Spinal cord (tissue), 10 donors: ENCODE measurements around the gene KCND3. TPM values are rescaled to one million over a fixed set of nuclear protein-coding genes. Genes with fewer than 3 reads are reported as not detected.
"Not testable (repeated sequence)": the region's sequence is repeated elsewhere in the genome, so short reads cannot be mapped to it uniquely, and the experiment has no call there.

Experiments
- DNase-seq, 6 donors: peaks; one replicate each; pipeline versions ENCODE4 v3.0.0 to v3.0.0-alpha.2; 2013 to 2015; ENCODE audit warnings: low spot score in 6 of 6, low read depth in 4 of 6
- H3K27ac ChIP-seq: one replicate; pipeline ENCODE4 v1.5.1; 2013; ENCODE audit warnings: low read depth, low read length, control low read depth
- H3K27me3 ChIP-seq: one replicate; pipeline ENCODE4 v1.6.1; 2013; ENCODE audit warnings: low read length; ENCODE audit not compliant: control insufficient read depth, insufficient read depth
- H3K36me3 ChIP-seq: one replicate; pipeline ENCODE4 v1.6.1; 2013; ENCODE audit warnings: low read length; ENCODE audit not compliant: control insufficient read depth, insufficient read depth
- H3K4me1 ChIP-seq: one replicate; pipeline ENCODE4 v1.6.1; 2013; ENCODE audit warnings: low read length; ENCODE audit not compliant: control insufficient read depth, insufficient read depth
- H3K4me3 ChIP-seq: one replicate; pipeline ENCODE4 v1.5.1; 2013; ENCODE audit warnings: low read depth, low read length, control low read depth
- H3K9me3 ChIP-seq: one replicate; pipeline ENCODE4 v1.6.1; 2013; ENCODE audit warnings: low read length; ENCODE audit not compliant: control insufficient read depth, insufficient read depth
- WGBS: methylation state at CpG from one replicate; pipeline ENCODE4 v1.1.5; 2013; ENCODE audit warnings: missing lambda C conversion rate; ENCODE audit not compliant: insufficient coverage; 5-methylcytosine and 5-hydroxymethylcytosine counted together
- polyA plus RNA-seq, 2 donors: library from polyadenylated mRNA; unstranded; fragments of 120-200 nt; gene quantifications; one replicate each; pipeline ENCODE4 v1.2.1, GENCODE V29; 2013; ENCODE audit not compliant: insufficient read length in 2 of 2
- total RNA-seq, 2 donors: library from RNA; depleted of rRNA in 1 of 2; stranded (reverse); fragments of 120-200 nt in 1 of 2; fragments of >200 nt in 1 of 2; gene quantifications; one replicate each; pipeline versions ENCODE4 v1.2.3 to v1.2.4, GENCODE V29; 2013 to 2014
- donor health status: healthy.

The KCND3 gene
- total and polyA plus RNA-seq, 4 donors: 9.5 to 35.8 (median 23.3) TPM

DNA sequence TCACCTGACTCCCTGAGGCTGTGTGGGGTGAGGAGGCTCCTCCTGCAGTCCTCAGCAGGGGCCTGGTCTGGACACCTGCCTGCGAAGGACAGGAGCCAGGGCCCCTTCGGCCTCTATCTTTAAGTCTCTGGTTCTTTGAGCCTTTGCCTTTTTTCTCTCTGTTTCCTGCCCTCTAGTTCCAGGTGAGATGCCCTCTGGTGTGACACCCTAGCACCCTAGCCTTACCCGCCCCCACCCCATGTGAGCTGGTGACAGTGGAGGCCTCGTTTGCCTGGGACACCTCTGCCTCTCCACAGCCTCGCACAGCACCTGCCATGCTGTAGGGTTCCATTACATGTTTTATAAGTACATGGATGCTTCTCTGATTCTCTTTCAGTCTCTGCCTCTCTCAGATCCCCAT lies 186.5 kb downstream of the KCND3 start:
- 94% methylated on average over 2 of the region's 5 CpGs for WGBS
- Histone ChIP-seq H3K4me3 (no peak overlapping the region), H3K4me1 (peaks cover 14% of the 10 kb centered on the region), H3K9me3 (peaks cover 1% of the 10 kb centered on the region), H3K27ac (no peak overlapping the region), H3K27me3 (no peaks in the 10 kb centered on the region), H3K36me3 (no peaks in the 10 kb centered on the region)
- DNase-seq: no peak

DNA sequence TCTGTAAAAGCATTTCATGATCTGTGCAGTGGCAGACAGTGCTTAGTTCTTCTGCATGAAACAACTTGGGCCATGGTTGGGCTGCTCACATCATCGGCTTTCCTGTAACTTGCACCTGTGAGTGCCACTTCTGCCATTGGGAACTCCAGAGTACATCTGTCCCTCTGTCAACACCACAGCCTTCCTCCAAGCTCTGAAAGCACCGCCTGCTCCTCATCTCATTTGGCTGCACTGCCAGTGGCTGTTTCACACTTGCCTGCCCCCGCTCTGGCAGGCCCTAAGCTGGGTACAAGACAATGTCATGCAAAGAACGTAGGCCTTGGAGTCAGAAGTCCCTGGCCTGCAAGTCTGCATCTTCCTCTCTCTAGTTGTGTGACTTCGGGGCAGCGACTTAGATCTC lies 187.4 kb downstream of the KCND3 start:
- Histone ChIP-seq H3K36me3 (no peaks in the 10 kb centered on the region), H3K9me3 (peaks cover 1% of the 10 kb centered on the region), H3K4me1 (peaks cover 14% of the 10 kb centered on the region), H3K27me3 (no peaks in the 10 kb centered on the region), H3K4me3 (no peak overlapping the region), H3K27ac (no peak overlapping the region)
- 77% methylated on average over 4 of the region's 6 CpGs for WGBS
- DNase-seq: no peak

DNA sequence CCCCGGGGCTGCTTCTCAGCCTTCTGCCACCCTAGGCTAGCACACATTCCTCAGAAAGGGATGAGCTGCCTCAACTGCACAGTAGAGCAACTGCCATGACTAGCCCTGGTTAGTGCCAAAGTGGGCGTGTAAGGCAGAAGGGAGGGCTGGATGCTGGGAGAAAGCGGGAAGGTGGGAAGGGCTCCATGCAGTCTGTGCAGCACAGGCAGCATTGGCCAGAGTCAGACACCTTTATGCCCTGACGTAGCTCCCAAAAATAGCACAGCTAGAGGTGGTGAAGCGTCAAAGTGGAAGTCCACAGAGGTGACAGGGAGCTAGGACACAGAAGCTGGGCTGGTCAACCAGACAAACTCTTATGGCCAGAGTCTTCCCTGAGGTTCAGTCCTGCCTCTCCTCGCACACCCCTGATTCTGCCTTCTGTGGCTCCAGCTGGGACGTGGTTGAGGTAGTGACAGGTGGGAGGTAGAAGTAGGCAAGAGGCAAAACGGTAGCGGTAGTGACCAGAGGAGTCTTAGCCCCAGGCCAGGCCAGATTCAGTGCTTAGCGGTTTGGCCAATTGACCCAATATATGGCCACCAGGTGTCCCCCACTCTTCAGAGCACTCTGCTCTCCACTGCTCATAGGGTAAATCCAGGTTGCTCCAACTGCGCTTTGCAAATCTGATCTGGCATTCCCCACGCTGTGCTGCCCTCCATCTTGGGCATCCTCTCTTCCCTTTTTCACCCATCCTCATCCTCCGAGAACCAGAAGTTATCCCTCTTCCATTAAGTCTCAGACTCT lies 188.2 kb downstream of the KCND3 start:
- Histone ChIP-seq H3K36me3 (no peaks in the 10 kb centered on the region), H3K9me3 (peaks cover 1% of the 10 kb centered on the region), H3K4me3 (no peak overlapping the region), H3K4me1 (peaks cover 14% of the 10 kb centered on the region), H3K27me3 (no peaks in the 10 kb centered on the region), H3K27ac (no peak overlapping the region)
- 90% methylated on average over 11 of the region's 13 CpGs for WGBS
- DNase-seq: no peak

DNA sequence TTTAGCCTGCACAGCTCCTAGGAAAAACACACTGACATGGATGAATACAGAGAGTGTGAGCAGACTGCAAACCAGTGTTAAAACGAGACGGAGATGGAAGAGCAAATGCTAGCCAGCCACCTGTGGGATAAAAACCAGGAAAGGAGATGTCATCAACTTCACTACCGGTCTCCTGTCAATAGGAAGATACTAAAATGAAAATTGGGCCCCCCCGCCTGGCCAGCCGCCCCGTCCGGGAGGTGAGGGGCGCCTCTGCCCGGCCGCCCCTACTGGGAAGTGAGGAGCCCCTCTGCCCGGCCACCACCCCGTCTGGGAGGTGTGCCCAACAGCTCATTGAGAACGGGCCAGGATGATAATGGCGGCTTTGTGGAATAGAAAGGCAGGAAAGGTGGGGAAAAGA lies 189.7 kb downstream of the KCND3 start:
- not testable (repeated sequence) for DNase-seq, H3K4me1 ChIP-seq, H3K27ac ChIP-seq, H3K4me3 ChIP-seq, H3K27me3 ChIP-seq, H3K9me3 ChIP-seq, H3K36me3 ChIP-seq
- 80% methylated on average over 1 of the region's 14 CpGs for WGBS

DNA sequence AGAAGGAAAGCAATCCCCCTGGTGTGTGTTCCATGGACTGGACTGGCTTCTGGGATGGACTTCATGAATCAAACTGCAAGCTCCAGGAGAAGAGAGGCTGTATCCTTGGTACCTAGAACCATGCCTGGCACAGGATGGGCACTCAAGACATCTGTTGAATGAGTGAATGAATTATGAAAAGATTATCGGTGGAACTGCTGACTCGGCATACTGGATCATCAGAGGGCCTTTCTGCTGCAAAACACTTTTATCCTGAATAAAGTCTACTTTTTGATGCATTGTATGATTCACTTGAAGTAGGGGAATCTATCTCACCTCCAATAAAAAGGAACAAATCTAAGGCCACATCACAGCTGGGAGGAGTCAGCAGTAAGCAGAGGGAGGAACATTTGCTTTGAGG lies 190.9 kb downstream of the KCND3 start:
- WGBS: no CpG with 5 or more reads among the region's 2 CpGs
- Histone ChIP-seq H3K27me3 (no peaks in the 10 kb centered on the region), H3K4me1 (peaks cover 4% of the 10 kb centered on the region), H3K4me3 (no peak overlapping the region), H3K9me3 (peaks cover 1% of the 10 kb centered on the region), H3K36me3 (no peaks in the 10 kb centered on the region), H3K27ac (no peak overlapping the region)
- DNase-seq: no peak

DNA sequence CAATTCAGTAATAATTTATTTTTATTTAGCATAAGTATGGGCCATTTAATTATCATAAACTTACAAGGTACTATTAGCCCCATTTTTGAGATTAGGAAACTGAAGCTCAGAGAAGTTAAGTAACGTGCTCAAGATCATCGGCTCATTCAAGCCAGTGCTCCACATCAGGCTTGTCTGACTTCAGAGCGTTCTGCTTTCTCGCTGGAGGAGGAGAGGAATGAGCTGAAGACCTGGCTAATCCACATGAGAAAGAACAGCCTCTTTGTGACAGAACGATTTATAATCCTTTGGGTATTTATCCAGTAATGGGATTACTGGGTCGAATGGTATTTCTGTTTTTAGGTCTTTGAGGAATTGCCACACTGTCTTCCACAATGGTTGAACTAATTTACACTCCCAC lies 194.1 kb downstream of the KCND3 start:
- no peaks in the 10 kb centered on the region for H3K27me3 ChIP-seq
- DNase-seq: no peak
- no peaks in the 10 kb centered on the region for H3K36me3 ChIP-seq
- peaks cover 4% of the 10 kb centered on the region for H3K4me1 ChIP-seq
- H3K4me3 ChIP-seq: no peak overlapping the region
- 95% methylated on average over 4 of the region's 6 CpGs for WGBS
- peaks cover 1% of the 10 kb centered on the region for H3K9me3 ChIP-seq
- H3K27ac ChIP-seq: no peak overlapping the region

DNA sequence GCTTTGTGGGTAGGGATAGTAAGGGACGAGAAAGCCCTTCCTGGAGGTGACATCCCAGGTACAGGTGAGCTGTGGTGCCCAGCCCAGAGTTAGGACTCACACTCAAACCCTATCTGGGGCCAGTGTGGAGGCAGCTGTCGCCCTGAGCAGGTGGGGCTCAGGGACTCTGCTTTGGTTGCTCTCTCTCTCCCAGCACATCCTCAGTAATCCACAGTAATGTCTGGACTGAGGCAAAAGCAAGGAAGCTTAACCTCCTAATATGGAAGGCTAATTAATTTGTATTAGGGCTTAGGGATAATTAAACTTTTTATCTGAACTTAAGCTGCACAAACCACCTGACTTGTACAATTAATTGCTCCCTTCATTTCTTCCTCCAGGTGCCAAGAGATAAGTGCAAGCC lies 195.5 kb downstream of the KCND3 start:
- Histone ChIP-seq H3K36me3 (no peaks in the 10 kb centered on the region), H3K27ac (no peak overlapping the region), H3K9me3 (no peaks in the 10 kb centered on the region), H3K4me1 (peaks cover 4% of the 10 kb centered on the region), H3K4me3 (no peak overlapping the region), H3K27me3 (no peaks in the 10 kb centered on the region)
- peak in 1 of 6 donors; percentile 51 for DNase-seq
- WGBS: 0% methylated on average over 1 of the region's 2 CpGs

DNA sequence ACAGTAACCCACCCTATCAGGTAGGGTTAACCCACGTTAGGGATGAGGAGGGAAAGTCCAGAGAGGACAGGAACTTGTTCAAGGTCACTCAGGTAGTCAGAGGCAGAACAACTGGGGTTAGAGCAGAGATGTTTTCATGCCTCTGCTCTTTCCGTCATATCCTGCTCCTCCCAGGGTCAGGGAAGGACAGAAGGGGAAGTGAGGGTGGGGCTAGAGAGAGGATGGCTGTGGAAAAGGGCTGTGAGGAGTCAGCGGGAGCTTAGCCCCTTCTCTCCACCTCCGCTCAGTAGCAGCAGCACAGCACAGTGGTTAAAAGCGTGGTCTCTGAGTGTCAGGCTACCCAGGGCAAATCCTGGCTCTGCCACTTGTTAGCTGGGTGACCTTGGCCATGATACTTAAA lies 197.2 kb downstream of the KCND3 start:
- no peaks in the 10 kb centered on the region for H3K27me3 ChIP-seq
- DNase-seq: no peak
- H3K36me3 ChIP-seq: no peaks in the 10 kb centered on the region
- WGBS: 86% methylated on average over 4 of the region's 5 CpGs
- peaks cover 4% of the 10 kb centered on the region for H3K4me1 ChIP-seq
- H3K4me3 ChIP-seq: no peak overlapping the region
- no peak overlapping the region for H3K27ac ChIP-seq
- H3K9me3 ChIP-seq: no peaks in the 10 kb centered on the region

DNA sequence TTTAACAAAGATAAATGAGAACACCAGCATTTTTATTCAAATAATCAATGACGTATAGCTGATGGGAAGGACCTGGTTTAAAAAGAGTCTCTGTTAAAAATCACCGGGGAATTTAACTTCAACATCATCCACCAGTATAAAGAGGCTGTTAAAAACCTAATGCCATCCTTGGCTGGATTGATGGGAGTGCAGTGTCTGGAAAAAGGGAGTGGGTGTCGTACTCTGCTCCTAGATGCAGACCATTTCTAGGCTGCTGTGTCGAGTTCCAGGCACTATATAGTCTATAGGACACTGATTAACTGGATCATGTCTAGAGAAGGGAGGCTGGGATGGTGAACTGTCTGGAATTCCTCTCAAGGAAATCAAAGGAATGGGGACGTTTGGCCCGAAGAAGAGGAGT lies 197.7 kb downstream of the KCND3 start:
- H3K9me3 ChIP-seq: no peaks in the 10 kb centered on the region
- DNase-seq: no peak
- H3K27me3 ChIP-seq: no peaks in the 10 kb centered on the region
- H3K4me1 ChIP-seq: peaks cover 4% of the 10 kb centered on the region
- H3K36me3 ChIP-seq: no peaks in the 10 kb centered on the region
- H3K27ac ChIP-seq: no peak overlapping the region
- WGBS: 55% methylated on average over 4 of the region's 6 CpGs
- no peak overlapping the region for H3K4me3 ChIP-seq

DNA sequence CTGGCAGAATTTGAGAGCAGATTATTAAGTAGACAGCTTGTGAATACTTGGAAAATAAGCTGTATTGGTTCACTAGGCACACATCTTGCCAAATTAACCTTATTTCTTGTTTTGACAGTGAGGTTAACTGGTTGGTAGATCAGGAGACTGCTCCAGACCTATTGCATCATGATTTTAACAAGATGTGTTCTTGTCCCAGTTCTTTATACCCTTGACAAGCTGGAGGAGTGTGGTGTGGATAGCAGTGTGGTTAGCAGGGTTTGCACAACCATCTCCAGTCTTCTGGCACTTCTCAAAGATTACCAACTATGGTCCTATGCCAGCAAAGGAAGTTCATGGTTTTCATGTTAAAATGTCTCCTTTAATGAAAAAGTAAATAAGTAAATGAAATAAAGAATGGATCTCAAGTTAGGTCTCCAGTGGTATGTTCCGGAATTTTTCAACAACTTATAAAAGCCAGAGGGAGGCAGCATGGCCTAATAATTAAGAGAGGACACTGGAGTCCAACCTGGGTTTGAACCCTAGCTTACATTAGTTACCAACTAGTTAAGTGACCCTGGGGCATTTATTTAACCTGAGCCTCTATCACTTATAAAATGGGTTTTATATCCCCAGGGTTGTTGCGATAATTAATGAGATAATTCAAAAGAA lies 199.7 kb downstream of the KCND3 start:
- H3K4me3 ChIP-seq: no peak overlapping the region
- no peaks in the 10 kb centered on the region for H3K9me3 ChIP-seq
- DNase-seq: peak in 2 of 6 donors; percentile 24 to 55
- no peaks in the 10 kb centered on the region for H3K27me3 ChIP-seq
- WGBS: 60% methylated on average over 1 of the region's 2 CpGs
- H3K4me1 ChIP-seq: peaks cover 4% of the 10 kb centered on the region
- H3K27ac ChIP-seq: no peak overlapping the region
- H3K36me3 ChIP-seq: no peaks in the 10 kb centered on the region
